ENCODE measurements around the gene LDLRAD4. TPM values are rescaled to one million over a fixed set of nuclear protein-coding genes. Genes with fewer than 3 reads are reported as not detected.

Gene LDLRAD4
- polyA plus RNA-seq, 3 donors from 2014 or later, result 4.8 to 11.3 (median 9.6) TPM

- no peak for DNase-seq
- Mint-ChIP-seq H3K4me1 (no peaks in the 10 kb centered on the region), H3K4me3 (no peak overlapping the region), H3K36me3 (no peaks in the 10 kb centered on the region), H3K27ac (no peak overlapping the region), H3K27me3 (ENCODE audit: low read depth in 3 of 3) (peaks cover 0 to 9% (median 0%) of the 10 kb centered on the region in 3 donors), H3K9me3 (no peaks in the 10 kb centered on the region)
Observed at GRCh38 chr18:13448335-13448795, 229.8 kb downstream of the LDLRAD4 start.

- Mint-ChIP-seq H3K4me3 (no peak overlapping the region), H3K27me3 (ENCODE audit: low read depth in 3 of 3) (peaks cover 0 to 7% (median 0%) of the 10 kb centered on the region in 3 donors), H3K27ac (no peak overlapping the region), H3K36me3 (no peaks in the 10 kb centered on the region), H3K9me3 (no peaks in the 10 kb centered on the region), H3K4me1 (no peaks in the 10 kb centered on the region)
- DNase-seq, result no peak
Observed at GRCh38 chr18:13449651-13450050, 231.1 kb downstream of the LDLRAD4 start.

GRCh38 chr18:13450289-13451212 is 232.0 kb downstream of the LDLRAD4 start:
- no peak overlapping the region for H3K4me3 Mint-ChIP-seq
- H3K4me1 Mint-ChIP-seq, result peaks cover 0 to under 1% of the 10 kb centered on the region in 2 donors
- H3K27ac Mint-ChIP-seq, result peak overlapping the region in 2 of 6 donors; percentile 1 to 4
- H3K27me3 Mint-ChIP-seq (ENCODE audit: low read depth in 3 of 3), result peaks cover 0 to 7% (median 0%) of the 10 kb centered on the region in 3 donors
- H3K9me3 Mint-ChIP-seq, result no peaks in the 10 kb centered on the region
- DNase-seq, result no peak
- H3K36me3 Mint-ChIP-seq, result no peaks in the 10 kb centered on the region

GRCh38 chr18:13451213-13451540 is 232.6 kb downstream of the LDLRAD4 start:
- DNase-seq, result no peak
- Mint-ChIP-seq H3K27me3 (ENCODE audit: low read depth in 3 of 3) (peaks cover 0 to 7% (median 0%) of the 10 kb centered on the region in 3 donors), H3K4me1 (peaks cover 6 to 7% of the 10 kb centered on the region in 2 donors), H3K36me3 (no peaks in the 10 kb centered on the region), H3K4me3 (no peak overlapping the region), H3K9me3 (no peaks in the 10 kb centered on the region), H3K27ac (no peak overlapping the region)

- Mint-ChIP-seq H3K36me3 (no peaks in the 10 kb centered on the region), H3K27ac (no peak overlapping the region), H3K4me3 (no peak overlapping the region), H3K4me1 (peaks cover 10 to 13% of the 10 kb centered on the region in 2 donors), H3K9me3 (no peaks in the 10 kb centered on the region), H3K27me3 (ENCODE audit: low read depth in 3 of 3) (peaks cover 0 to 9% (median 0%) of the 10 kb centered on the region in 3 donors)
- no peak for DNase-seq
Observed at GRCh38 chr18:13451661-13452387, 233.3 kb downstream of the LDLRAD4 start.

GRCh38 chr18:13452388-13452811 is 233.8 kb downstream of the LDLRAD4 start:
- H3K4me1 Mint-ChIP-seq, result peaks cover 11 to 18% of the 10 kb centered on the region in 2 donors
- DNase-seq, result no peak
- H3K27ac Mint-ChIP-seq, result peak overlapping the region in 1 of 6 donors; percentile 16
- H3K36me3 Mint-ChIP-seq, result no peaks in the 10 kb centered on the region
- peaks cover 0 to 9% (median 0%) of the 10 kb centered on the region in 3 donors for H3K27me3 Mint-ChIP-seq (ENCODE audit: low read depth in 3 of 3)
- no peaks in the 10 kb centered on the region for H3K9me3 Mint-ChIP-seq
- no peak overlapping the region for H3K4me3 Mint-ChIP-seq

- DNase-seq, result no peak
- H3K4me3 Mint-ChIP-seq, result no peak overlapping the region
- H3K36me3 Mint-ChIP-seq, result no peaks in the 10 kb centered on the region
- H3K27me3 Mint-ChIP-seq (ENCODE audit: low read depth in 3 of 3), result peaks cover 0 to 9% (median 0%) of the 10 kb centered on the region in 3 donors
- no peaks in the 10 kb centered on the region for H3K9me3 Mint-ChIP-seq
- H3K27ac Mint-ChIP-seq, result no peak overlapping the region
- H3K4me1 Mint-ChIP-seq, result peaks cover 11 to 18% of the 10 kb centered on the region in 2 donors
Observed at GRCh38 chr18:13452871-13453680, 234.5 kb downstream of the LDLRAD4 start.

- peaks cover 11 to 18% of the 10 kb centered on the region in 2 donors for H3K4me1 Mint-ChIP-seq
- no peaks in the 10 kb centered on the region for H3K36me3 Mint-ChIP-seq
- no peak overlapping the region for H3K27ac Mint-ChIP-seq
- H3K27me3 Mint-ChIP-seq (ENCODE audit: low read depth in 3 of 3), result peaks cover 0 to 9% (median 0%) of the 10 kb centered on the region in 3 donors
- no peak overlapping the region for H3K4me3 Mint-ChIP-seq
- no peak for DNase-seq
- H3K9me3 Mint-ChIP-seq, result no peaks in the 10 kb centered on the region
Observed at GRCh38 chr18:13453714-13454113, 235.2 kb downstream of the LDLRAD4 start.

GRCh38 chr18:13454363-13455150 is 236.0 kb downstream of the LDLRAD4 start:
- Mint-ChIP-seq H3K4me1 (peaks cover 11 to 18% of the 10 kb centered on the region in 2 donors), H3K27me3 (ENCODE audit: low read depth in 3 of 3) (peaks cover 0 to 9% (median 0%) of the 10 kb centered on the region in 3 donors), H3K27ac (no peak overlapping the region), H3K4me3 (no peak overlapping the region), H3K9me3 (no peaks in the 10 kb centered on the region), H3K36me3 (no peaks in the 10 kb centered on the region)
- no peak for DNase-seq

- Mint-ChIP-seq H3K36me3 (no peaks in the 10 kb centered on the region), H3K4me1 (peaks cover 11 to 18% of the 10 kb centered on the region in 2 donors), H3K9me3 (no peaks in the 10 kb centered on the region), H3K4me3 (no peak overlapping the region), H3K27me3 (ENCODE audit: low read depth in 3 of 3) (peaks cover 0 to 7% (median 3%) of the 10 kb centered on the region in 3 donors), H3K27ac (peak overlapping the region in 1 of 6 donors; percentile 46)
- no peak for DNase-seq
Observed at GRCh38 chr18:13455471-13455870, 236.9 kb downstream of the LDLRAD4 start.

GRCh38 chr18:13455960-13456481 is 237.5 kb downstream of the LDLRAD4 start:
- peaks cover 0 to under 1% (median under 1%) of the 10 kb centered on the region in 3 donors for H3K36me3 Mint-ChIP-seq
- peaks cover 3 to 7% (median 3%) of the 10 kb centered on the region in 3 donors for H3K27me3 Mint-ChIP-seq (ENCODE audit: low read depth in 3 of 3)
- no peak overlapping the region for H3K4me3 Mint-ChIP-seq
- H3K4me1 Mint-ChIP-seq, result peaks cover 11 to 21% of the 10 kb centered on the region in 2 donors
- H3K27ac Mint-ChIP-seq, result peak overlapping the region in 3 of 6 donors; percentile 12 to 46 (median 38)
- DNase-seq, result no peak
- H3K9me3 Mint-ChIP-seq, result no peaks in the 10 kb centered on the region

GRCh38 chr18:13456736-13457271 is 238.2 kb downstream of the LDLRAD4 start:
- Mint-ChIP-seq H3K4me3 (no peak overlapping the region), H3K36me3 (peaks cover 0 to 4% (median 4%) of the 10 kb centered on the region in 3 donors), H3K4me1 (peaks cover 15 to 27% of the 10 kb centered on the region in 2 donors), H3K9me3 (no peaks in the 10 kb centered on the region), H3K27ac (peak overlapping the region in 2 of 6 donors; percentile 21 to 34), H3K27me3 (ENCODE audit: low read depth in 3 of 3) (peaks cover 3 to 4% (median 4%) of the 10 kb centered on the region in 3 donors)
- no peak for DNase-seq

All from immature natural killer cell (primary cell).